WTC11 (cell line): ENCODE data around the gene CD46. TPM values are rescaled to one million over a fixed set of nuclear protein-coding genes. Genes with fewer than 3 reads are reported as not detected.

ENCODE experiments used
- ATAC-seq: fragments of 200-7000 bp; cut with Tn5 transposase; 2 replicates; pipeline ENCODE4 v1.10.0; 2021; ENCODE audit warnings: mild to moderate bottlenecking, moderate library complexity
- CTCF ChIA-PET: fragments of 300-600 bp; sonication (Branson Sonifier 250); formaldehyde crosslinking; loops from one replicate; lab custom pipeline; 2021; ENCODE audit warnings: antibody characterized with exemption; lab: Charles Lee
- POLR2A ChIA-PET: fragments of 350-600 bp; sonication (Branson Sonifier 250); formaldehyde crosslinking; loops from one replicate; lab custom pipeline; 2021; ENCODE audit warnings: antibody characterized with exemption; lab: Charles Lee
- DNase-seq: peaks from one replicate; pipeline ENCODE4 v3.0.0; 2021; ENCODE audit warnings: low spot score
- H3K27ac Mint-ChIP-seq: 2 replicates; pipeline ENCODE4 v1.8.0; 2021; ENCODE audit warnings: mixed read lengths
- H3K27me3 Mint-ChIP-seq: 2 replicates; pipeline ENCODE4 v1.8.0; 2021; ENCODE audit warnings: low read depth, mild to moderate bottlenecking, moderate library complexity, mixed read lengths
- H3K36me3 Mint-ChIP-seq: 2 replicates; pipeline ENCODE4 v1.8.0; 2021; ENCODE audit warnings: mixed read lengths
- H3K4me1 Mint-ChIP-seq: 2 replicates; pipeline ENCODE4 v1.8.0; 2022; ENCODE audit warnings: mixed read lengths
- H3K4me3 Mint-ChIP-seq: 2 replicates; pipeline ENCODE4 v1.8.0; 2021; ENCODE audit warnings: mild to moderate bottlenecking, moderate library complexity, mixed read lengths
- H3K9me3 Mint-ChIP-seq: 2 replicates; pipeline ENCODE4 v1.8.0; 2021; ENCODE audit warnings: mixed read lengths
- AFF4 ChIP-seq: sonication (generic); formaldehyde crosslinking; IDR thresholded peaks from 2 replicates; pipeline ENCODE4 v1.8.1; 2023; ENCODE audit warnings: mild to moderate bottlenecking, missing genetic modification reagents, borderline replicate concordance
- AR ChIP-seq: fragments of 250-450 bp; sonication (Bioruptor Pico); IDR thresholded peaks from 2 replicates; pipeline ENCODE4 v1.9.0; 2021; ENCODE audit warnings: mild to moderate bottlenecking
- ATF6 ChIP-seq: sonication (generic); formaldehyde crosslinking; IDR thresholded peaks from 2 replicates; pipeline ENCODE4 v1.8.1; 2023; ENCODE audit warnings: mild to moderate bottlenecking, missing genetic modification reagents
- E2F4 ChIP-seq: sonication (generic); formaldehyde crosslinking; IDR thresholded peaks from 2 replicates; pipeline ENCODE4 v1.8.1; 2022; ENCODE audit warnings: low read depth, mild to moderate bottlenecking, moderate library complexity, missing genetic modification reagents, borderline replicate concordance
- FOXP1 ChIP-seq: sonication (generic); formaldehyde crosslinking; IDR thresholded peaks from 2 replicates; pipeline ENCODE4 v1.8.0; 2022; ENCODE audit warnings: missing genetic modification reagents, mild to moderate bottlenecking, moderate library complexity, borderline replicate concordance
- MXD4 ChIP-seq: fragments of 250-450 bp; sonication (Bioruptor Pico); IDR thresholded peaks from 2 replicates; pipeline ENCODE4 v1.8.0; 2021; ENCODE audit warnings: mild to moderate bottlenecking, moderate library complexity, borderline replicate concordance
- MYBL2 ChIP-seq: sonication (generic); formaldehyde crosslinking; IDR thresholded peaks from 2 replicates; pipeline ENCODE4 v1.8.1; 2023; ENCODE audit warnings: mild to moderate bottlenecking, moderate library complexity, missing genetic modification reagents
- NFATC4 ChIP-seq: fragments of 250-450 bp; sonication (Bioruptor Pico); IDR thresholded peaks from 2 replicates; pipeline ENCODE4 v1.9.0; 2021; ENCODE audit warnings: mild to moderate bottlenecking
- NR2C2 ChIP-seq: sonication (generic); formaldehyde crosslinking; IDR thresholded peaks from 2 replicates; pipeline ENCODE4 v1.8.0; 2022; ENCODE audit warnings: mild to moderate bottlenecking, missing genetic modification reagents
- RELA ChIP-seq: sonication (generic); formaldehyde crosslinking; IDR thresholded peaks from 2 replicates; pipeline ENCODE4 v1.8.1; 2022; ENCODE audit warnings: missing genetic modification reagents, mild to moderate bottlenecking, borderline replicate concordance
- SOX15 ChIP-seq: fragments of 250-450 bp; sonication (Bioruptor Pico); IDR thresholded peaks from 2 replicates; pipeline ENCODE4 v1.9.0; 2021; ENCODE audit warnings: mild to moderate bottlenecking
- STAT6 ChIP-seq: sonication (generic); formaldehyde crosslinking; conservative IDR thresholded peaks from 2 replicates; pipeline ENCODE4 v1.8.1; 2023; ENCODE audit warnings: mild to moderate bottlenecking, low read depth, missing genetic modification reagents, moderate library complexity
- TEAD1 ChIP-seq: sonication (generic); formaldehyde crosslinking; IDR thresholded peaks from 2 replicates; pipeline ENCODE4 v1.8.0; 2022; ENCODE audit warnings: mild to moderate bottlenecking, missing genetic modification reagents
- TP53 ChIP-seq: sonication (generic); formaldehyde crosslinking; IDR thresholded peaks from 2 replicates; pipeline ENCODE4 v1.8.1; 2023; ENCODE audit warnings: mild to moderate bottlenecking, missing genetic modification reagents
- ZNF121 ChIP-seq: sonication (generic); formaldehyde crosslinking; IDR thresholded peaks from 2 replicates; pipeline ENCODE4 v1.8.0; 2023; ENCODE audit warnings: missing genetic modification reagents
- ZNF317 ChIP-seq: sonication (generic); formaldehyde crosslinking; IDR thresholded peaks from 2 replicates; pipeline ENCODE4 v1.8.1; 2023; ENCODE audit warnings: low read depth, mild to moderate bottlenecking, moderate library complexity, missing genetic modification reagents, borderline replicate concordance
- total RNA-seq: library from RNA; stranded (reverse); gene quantifications from 3 replicates; pipeline ENCODE4 v1.2.3, GENCODE V29; 2021
- TF ChIP-seq, protein P1 (sequence below): fragments of 250-450 bp; sonication (Bioruptor Pico); IDR thresholded peaks from 2 replicates; pipeline ENCODE4 v1.8.0; 2021; ENCODE audit warnings: mild to moderate bottlenecking
- TF ChIP-seq, protein P2 (sequence below): sonication (generic); formaldehyde crosslinking; IDR thresholded peaks from 2 replicates; pipeline ENCODE4 v1.8.1; 2022; ENCODE audit warnings: low read depth, missing genetic modification reagents, borderline replicate concordance

CD46 gene
- total RNA-seq, 1 experiment from 2014 or later = 150 TPM

DNA sequence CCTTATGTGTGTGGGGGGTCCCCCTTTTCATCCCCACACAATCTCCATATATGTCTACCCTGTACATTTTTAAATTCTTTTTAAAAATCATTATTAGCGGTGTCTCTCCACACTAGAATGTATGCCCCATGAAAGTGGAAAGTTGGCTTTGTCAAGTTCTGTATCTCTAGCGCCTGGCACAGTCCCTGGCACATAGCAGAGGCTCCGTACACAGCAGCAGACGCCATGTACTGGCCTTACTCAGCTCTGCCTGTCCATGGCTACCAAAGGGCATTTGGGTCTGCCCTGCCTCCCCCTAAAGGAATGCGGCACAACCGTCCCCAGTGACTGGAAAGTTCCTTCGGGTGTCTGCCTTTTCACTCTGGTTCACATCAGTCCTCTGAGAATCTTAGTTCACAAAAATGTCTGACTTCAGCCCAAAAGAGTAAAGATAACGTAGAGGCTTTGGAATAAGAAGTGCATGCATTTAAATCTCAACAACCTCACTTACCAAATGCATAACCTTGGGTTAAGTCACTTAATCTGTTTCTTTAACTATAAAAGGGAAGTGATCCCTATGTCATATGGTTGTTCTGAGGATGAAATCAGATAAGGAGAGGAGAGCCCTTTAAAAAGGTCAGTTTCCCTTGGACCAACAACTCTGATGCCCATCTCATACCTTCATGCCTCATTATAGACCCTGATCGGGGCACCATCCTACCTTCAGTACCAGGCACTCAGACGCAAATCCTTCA, 61.1 kb downstream of the CD46 start:
- peaks cover 3% of the 10 kb centered on the region; the same call in 1 of the 2 replicates for H3K9me3 Mint-ChIP-seq
- ChIA-PET CTCF (interaction anchor here (0.6 to 2.7 kb wide), 15 partner anchors 10 to 515 kb away, joined by 3 to 26 read pairs (median 5); no protein-coding TSS in a partner anchor), POLR2A (no interaction called here)
- no peak overlapping the region for H3K4me3 Mint-ChIP-seq
- no peak overlapping the region for H3K27ac Mint-ChIP-seq
- no peak for TF ChIP-seq STAT6 (CRISPR knock-in tag)
- no peak for TF ChIP-seq TEAD1 (CRISPR knock-in tag)
- TF ChIP-seq RELA (CRISPR knock-in tag) = no peak
- no peak for TF ChIP-seq TP53 (CRISPR knock-in tag)
- no peak for TF ChIP-seq NFATC4 (CRISPR knock-in tag)
- no peak for TF ChIP-seq NR2C2 (CRISPR knock-in tag)
- peaks cover 10% of the 10 kb centered on the region for H3K4me1 Mint-ChIP-seq
- ATAC-seq (no peak), DNase-seq (no peak)
- no peaks in the 10 kb centered on the region for H3K27me3 Mint-ChIP-seq
- H3K36me3 Mint-ChIP-seq = no peaks in the 10 kb centered on the region

GRCh38 chr1:207813512-207813881, 61.6 kb downstream of the CD46 start:
- ATAC-seq (no peak), DNase-seq (no peak)
- no peaks in the 10 kb centered on the region for H3K27me3 Mint-ChIP-seq
- POLR2A ChIA-PET = no interaction called here
- H3K27ac Mint-ChIP-seq = no peak overlapping the region
- H3K9me3 Mint-ChIP-seq = peaks cover 4% of the 10 kb centered on the region; the same call in 1 of the 2 replicates
- no peaks in the 10 kb centered on the region for H3K36me3 Mint-ChIP-seq
- peaks cover 6% of the 10 kb centered on the region for H3K4me1 Mint-ChIP-seq
- no peak overlapping the region for H3K4me3 Mint-ChIP-seq
- CTCF ChIA-PET = interaction anchor here (0.9 kb wide), 1 partner anchor 150 kb away, joined by 3 read pairs; no protein-coding TSS in a partner anchor
- TF ChIP-seq MYBL2 (no peak), AFF4 (CRISPR knock-in tag) (no peak), ZNF121 (CRISPR knock-in tag) (no peak), ZNF317 (no peak), FOXP1 (CRISPR knock-in tag) (no peak), SOX15 (no peak), ATF6 (CRISPR knock-in tag) (no peak), E2F4 (CRISPR knock-in tag) (no peak), RELA (CRISPR knock-in tag) (no peak), MXD4 (CRISPR knock-in tag) (no peak), AR (no peak)
- TF ChIP-seq, protein P1, sequence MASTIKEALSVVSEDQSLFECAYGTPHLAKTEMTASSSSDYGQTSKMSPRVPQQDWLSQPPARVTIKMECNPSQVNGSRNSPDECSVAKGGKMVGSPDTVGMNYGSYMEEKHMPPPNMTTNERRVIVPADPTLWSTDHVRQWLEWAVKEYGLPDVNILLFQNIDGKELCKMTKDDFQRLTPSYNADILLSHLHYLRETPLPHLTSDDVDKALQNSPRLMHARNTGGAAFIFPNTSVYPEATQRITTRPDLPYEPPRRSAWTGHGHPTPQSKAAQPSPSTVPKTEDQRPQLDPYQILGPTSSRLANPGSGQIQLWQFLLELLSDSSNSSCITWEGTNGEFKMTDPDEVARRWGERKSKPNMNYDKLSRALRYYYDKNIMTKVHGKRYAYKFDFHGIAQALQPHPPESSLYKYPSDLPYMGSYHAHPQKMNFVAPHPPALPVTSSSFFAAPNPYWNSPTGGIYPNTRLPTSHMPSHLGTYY (CRISPR knock-in tag) = no peak
- TF ChIP-seq, protein P2, sequence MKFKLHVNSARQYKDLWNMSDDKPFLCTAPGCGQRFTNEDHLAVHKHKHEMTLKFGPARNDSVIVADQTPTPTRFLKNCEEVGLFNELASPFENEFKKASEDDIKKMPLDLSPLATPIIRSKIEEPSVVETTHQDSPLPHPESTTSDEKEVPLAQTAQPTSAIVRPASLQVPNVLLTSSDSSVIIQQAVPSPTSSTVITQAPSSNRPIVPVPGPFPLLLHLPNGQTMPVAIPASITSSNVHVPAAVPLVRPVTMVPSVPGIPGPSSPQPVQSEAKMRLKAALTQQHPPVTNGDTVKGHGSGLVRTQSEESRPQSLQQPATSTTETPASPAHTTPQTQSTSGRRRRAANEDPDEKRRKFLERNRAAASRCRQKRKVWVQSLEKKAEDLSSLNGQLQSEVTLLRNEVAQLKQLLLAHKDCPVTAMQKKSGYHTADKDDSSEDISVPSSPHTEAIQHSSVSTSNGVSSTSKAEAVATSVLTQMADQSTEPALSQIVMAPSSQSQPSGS (CRISPR knock-in tag) = no peak
